ENCODE measurements around the gene TPM1. TPM values are rescaled to one million over a fixed set of nuclear protein-coding genes. Genes with fewer than 3 reads are reported as not detected.

TPM1 gene
- total RNA-seq, 2 donors from 2014 or later, result 8,049 to 9,104 TPM

DNA sequence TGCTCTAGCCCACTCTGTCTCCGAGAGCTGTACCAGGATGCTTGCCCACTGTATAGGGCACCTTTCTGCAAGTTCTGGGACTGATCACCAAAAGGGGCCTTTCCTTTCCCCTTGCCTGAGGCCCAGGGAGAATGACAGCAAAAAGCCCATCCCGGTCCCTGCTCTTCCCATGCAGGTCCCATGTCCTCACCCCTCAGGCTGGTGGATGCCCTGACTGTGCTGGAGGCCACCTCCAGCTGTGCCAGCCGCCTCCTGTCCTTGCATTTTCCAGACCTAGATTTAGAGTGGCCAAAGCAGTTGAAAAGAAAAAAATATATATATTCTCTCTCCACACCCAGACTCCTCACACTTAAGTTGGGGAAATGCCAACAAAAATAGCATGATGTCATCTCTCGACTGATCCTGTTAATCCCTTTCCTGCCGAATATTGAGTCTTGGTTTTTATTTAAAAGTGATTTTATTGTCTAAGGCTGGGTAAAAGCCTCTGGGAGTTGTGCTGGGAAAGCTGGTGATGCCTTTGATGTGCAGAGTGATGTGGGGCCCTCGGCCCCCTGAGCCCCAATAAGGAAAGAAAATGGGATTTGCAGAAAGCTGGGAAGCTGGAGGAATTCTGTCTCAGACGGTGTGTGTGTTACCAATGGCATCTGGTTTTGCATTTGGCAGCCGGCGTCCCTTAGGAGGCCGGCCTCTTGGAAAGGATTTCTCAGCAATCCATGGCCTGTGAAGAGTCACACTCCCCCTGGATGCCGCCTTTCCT is 29.3 kb upstream of the TPM1 start:
- no peak for DNase-seq
- intact Hi-C loops (cut with DNase I), result no loop called here
- ATAC-seq, result peak in 1 of 2 donors; percentile 64

DNA sequence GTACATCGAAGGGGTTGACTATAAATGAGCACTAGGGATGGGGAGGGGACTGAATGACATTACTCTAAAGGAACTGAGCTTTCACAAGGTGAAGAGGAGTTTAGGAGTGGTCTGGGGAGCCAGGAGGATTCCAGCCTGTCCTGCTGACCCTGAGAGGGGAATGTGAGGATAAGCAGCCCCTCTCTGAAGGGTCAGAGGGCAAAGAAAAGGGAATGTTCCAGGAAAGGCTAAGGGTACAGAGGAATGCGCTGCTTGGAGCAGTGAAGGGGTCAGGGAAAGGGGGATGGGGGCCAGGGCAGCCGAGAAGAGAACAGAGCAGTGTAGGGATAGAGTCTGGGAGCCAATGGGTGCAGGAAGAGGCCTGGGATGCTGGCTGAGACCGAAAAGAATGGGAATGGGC is 28.0 kb upstream of the TPM1 start:
- intact Hi-C loops (cut with DNase I), result no loop called here
- DNase-seq (no peak), ATAC-seq (no peak)

DNA sequence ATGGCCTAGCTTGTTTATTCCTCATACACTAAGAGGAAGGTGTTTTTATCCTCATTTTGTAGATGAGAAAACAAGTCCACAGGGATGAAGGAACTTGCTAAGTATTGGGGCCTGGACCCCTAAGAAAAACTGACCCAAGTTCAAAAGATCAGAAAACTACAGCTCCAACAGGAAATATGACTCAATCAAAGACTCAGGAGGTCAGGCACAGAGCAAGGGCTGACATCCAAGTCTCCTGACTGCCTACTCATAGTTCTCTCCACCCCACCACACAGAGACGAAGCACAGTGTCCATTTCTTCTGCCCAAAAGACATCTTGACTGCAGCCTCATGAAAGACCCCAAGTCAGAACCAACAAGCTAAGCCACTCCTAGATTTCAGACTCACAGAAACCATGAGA is 26.9 kb upstream of the TPM1 start:
- ATAC-seq, result peak; percentile 60 to 80
- intact Hi-C loops (cut with DNase I), result no loop called here
- DNase-seq, result peak; percentile 45

DNA sequence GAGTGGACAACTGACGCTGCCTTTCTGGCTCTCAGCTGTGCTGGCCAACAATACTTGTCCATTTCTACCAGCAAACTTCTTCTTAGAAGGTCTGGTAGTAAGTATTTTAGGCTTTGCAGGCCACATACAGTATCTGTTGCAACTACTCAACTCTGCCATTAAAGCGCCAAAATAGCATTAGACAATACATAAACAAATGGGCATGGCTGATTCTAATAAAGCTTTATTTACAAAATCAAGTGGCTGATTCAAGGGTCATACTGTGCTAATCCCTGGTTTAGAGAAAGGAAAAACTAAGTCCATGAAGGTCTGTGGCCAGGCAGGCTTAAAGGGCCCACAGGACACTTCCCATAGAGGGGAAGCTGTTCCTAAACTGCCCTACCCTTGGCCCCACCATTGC is 26.3 kb upstream of the TPM1 start:
- ATAC-seq (no peak), DNase-seq (no peak)
- intact Hi-C loops (cut with DNase I), result no loop called here

DNA sequence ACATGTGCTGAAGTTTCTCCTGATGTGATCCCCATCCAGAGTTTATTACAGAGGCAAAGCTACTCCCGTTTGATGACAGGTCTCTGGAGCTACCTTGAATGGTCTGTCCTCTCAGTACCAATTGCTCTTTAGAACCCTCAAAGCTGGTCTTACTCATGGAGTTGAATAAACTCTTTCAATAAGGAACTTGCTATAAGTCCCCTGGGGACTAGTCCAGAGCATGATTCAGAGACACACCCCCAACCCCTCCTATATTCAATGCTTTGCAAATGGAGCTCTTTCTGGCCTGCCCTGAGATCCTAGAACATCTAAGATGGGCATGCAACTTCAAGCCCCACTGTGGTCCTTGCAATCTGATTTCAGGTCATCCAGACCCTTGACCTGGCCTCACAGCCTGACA is 23.9 kb upstream of the TPM1 start:
- no peak for DNase-seq
- no peak for ATAC-seq
- intact Hi-C loops (cut with DNase I), result no loop called here

DNA sequence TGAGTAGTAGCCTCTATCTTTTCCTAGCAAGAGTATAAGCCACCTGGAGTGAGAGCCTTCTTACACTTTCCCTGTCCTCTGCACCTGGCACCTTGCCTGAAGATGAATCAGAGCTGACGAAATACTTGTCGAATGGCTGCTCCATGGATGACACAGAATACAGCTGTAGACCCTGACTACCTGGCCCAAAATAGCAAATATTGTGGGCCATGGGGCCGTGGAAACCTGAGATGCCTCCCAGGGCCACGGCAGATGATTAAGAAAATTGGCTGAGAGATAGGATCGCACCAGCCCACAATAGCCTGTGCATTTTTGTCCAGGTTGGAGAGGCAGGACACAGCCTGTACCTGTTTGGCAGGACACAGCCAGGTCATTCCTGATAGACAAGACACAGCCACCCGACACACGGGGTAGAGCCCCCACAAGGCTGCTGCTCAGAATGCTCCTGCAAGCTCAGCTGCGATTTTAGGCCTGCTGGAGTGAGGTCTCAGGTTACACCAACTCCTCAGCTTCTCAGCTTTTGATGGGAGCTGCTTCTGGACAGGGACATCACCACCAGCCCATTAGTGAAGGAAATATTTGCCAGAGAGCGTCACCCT is 22.9 kb upstream of the TPM1 start:
- DNase-seq, result no peak
- peak in 1 of 2 donors; percentile 67 for ATAC-seq
- intact Hi-C loops (cut with DNase I), result no loop called here

DNA sequence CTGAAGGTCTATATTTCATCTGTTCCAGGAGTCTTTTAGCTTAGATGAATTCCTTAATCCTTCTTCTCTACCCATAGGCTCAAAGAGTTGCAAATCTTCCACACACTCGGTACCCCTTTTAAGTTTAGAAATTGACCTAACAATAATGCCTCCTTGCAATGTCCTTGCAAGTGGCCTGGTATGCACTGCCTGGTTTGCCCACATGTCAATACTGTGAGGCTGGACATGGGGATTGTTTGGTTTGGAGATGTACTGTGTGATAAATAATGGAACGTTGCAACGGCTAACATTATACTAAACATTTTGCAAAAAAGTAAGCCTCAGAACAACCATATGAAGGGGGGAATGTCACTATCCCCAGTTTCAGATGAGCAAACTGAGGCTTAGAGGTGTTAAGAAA is 22.4 kb upstream of the TPM1 start:
- no peak for ATAC-seq
- intact Hi-C loops (cut with DNase I), result no loop called here
- DNase-seq, result no peak

DNA sequence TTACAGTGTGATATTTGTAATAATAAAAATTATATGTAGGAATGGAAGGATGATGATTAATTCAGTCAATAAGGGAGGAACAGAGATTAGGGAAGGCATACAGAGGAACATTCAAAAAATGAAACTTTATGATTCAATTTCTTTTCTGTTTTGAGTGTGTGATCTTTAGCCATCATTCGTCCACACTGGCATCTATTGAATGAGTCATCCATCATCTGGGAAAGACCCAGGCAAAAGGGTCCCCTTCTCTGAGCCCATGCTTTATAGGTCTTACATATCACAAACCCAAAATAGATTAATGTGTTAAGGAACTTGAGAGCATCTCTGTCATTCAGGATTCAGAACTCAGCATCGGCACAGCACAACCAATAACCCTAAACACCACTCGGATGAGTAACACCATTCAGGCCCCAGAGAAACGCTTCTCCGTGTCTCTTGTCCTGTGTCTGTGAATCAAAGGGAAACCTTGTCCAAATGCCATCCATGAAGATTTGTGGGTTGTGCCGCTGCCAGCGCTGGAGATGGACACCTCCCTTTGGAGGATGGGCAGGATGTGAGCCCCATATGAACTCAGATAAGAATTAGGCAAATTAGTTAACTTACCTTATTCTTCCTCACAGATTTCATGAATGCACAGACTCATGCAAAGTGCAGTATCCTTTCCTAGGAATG is 21.7 kb upstream of the TPM1 start:
- no peak for ATAC-seq
- no peak for DNase-seq
- intact Hi-C loops (cut with DNase I), result no loop called here

DNA sequence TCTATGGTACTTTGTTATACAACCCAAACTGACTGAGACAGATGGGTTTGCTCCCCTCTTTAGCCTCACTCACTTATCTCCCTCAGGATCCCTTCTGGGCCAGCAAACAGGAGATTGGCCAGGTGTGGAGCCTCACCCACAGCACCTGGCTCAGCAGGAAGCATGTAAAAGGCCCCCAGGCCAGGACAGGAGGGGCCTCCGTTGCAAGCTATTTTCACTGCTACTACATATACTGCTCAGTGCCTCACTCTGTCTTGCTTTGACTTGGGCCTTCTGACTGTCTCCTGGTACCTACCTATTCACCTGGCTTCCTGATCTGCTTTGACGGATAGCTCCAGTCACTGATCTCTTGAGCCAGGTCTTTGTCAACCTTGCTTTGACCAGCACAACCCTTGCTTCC is 20.4 kb upstream of the TPM1 start:
- intact Hi-C loops (cut with DNase I), result no loop called here
- DNase-seq (no peak), ATAC-seq (no peak)

DNA sequence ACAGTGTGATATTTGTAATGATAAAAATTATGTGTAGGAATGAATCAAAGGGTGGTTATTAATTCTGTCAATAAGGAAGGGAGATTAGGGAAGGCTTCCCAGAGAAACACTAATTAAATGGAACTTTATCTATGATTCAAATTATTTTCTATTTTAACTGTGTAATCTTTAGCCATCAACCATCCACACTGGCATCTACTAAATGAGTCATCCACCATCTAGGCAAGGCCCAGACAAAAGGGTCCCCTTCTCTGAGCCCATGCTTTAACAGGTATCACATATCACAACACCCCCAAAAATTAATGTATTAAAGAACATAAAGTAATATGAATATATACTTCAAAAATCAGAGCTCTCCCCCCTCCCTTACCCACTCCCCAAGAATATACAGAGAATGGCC is 19.9 kb upstream of the TPM1 start:
- intact Hi-C loops (cut with DNase I), result no loop called here
- DNase-seq, result no peak
- ATAC-seq, result no peak

DNA sequence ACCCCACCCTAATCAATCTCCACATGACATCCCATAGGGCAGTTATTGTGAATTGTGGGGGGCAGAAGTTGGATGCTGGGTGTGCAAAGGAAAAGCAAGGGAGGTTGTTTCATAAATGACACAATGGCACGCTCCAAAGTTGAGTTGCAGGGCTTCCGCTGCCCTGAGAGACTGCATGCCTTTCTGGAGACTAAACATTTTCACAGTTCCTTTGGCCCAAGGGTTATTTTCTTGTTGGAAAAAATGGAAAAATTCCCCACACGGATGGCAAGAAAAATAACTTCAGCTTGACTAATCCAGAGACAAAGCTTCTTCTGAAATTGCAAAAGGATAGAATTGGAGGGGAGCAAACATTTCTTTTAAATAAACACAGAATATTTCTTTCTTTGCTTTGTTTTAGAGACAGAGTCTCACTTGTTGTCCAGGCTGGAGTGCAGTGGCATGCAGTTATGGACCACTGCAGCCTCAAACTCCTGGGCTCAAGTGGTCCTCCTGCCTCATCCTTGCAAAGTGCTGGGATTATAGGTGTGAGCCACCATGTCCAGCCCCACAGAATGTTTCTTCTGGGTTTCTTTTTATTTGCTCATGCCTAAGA is 19.1 kb upstream of the TPM1 start:
- no peak for DNase-seq
- ATAC-seq, result peak; percentile 27 to 47
- intact Hi-C loops (cut with DNase I), result no loop called here

DNA sequence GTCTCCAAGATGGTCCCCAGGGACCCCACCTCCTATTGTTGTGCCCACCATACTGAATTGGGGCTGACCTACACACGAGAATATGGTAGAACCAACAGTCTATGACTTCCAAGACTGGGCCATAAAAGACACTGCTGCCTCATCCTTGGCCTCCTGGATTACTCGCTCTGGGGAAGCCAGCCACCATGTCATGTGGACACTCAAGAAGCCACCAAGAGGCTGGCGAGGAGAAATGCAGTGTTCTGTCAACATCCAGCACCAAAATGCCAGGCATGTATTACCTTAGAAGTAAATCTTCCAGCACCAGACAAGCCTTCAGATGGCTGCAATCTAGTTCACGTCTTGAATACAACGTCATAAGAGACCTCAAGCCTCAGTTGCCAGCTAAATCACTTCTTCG is 17.1 kb upstream of the TPM1 start:
- intact Hi-C loops (cut with DNase I), result no loop called here
- ATAC-seq (no peak), DNase-seq (no peak)

DNA sequence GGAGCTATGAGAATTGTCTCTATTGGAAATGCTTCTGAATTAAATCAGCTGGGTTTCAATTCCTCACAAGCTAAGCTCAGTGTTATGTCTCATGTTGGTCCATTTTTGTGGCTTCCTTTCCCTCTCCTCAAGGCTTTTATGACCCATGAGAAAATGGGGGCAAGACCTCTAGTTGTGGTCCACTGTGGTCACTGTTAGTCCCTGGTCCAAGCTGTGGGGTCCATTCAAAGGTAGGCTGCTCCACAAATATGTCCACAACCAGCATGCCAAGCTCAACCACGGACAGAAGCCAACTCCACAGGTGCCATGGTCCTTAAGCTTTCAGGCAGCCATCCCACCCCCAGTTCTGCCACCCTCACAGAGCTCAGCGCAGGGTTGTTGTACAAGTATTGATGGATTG is 14.9 kb upstream of the TPM1 start:
- intact Hi-C loops (cut with DNase I), result no loop called here
- no peak for ATAC-seq
- DNase-seq, result no peak

DNA sequence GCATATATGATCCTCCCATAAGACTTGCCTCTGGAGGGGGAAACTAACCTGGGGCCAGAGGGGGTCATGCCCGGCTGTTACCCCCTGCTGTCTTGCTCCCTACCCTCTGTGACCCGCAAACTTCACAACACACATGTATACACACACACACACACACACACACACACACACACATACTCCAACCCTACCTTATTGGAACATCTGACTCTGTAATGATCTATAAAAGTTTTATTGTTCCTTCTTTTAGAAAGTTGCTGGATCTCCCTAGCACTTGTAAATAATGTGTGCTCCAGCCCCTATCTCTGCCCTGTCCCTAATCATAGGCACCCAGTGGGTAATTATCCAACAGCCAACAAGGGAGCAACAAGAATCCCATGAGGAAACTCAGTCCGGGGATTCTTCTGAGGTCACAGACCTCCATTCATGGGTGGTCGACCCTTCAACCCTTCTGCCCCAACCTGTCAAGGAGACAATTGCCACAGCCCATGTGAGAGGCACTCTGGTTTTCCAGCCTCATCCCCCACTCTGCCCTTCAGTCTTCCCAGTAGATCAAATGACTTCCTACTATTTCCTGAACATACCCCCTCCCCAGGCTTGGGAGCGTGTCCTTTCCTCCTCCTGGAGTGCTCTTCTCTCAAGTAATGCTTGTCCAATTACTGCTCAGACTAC is 14.0 kb upstream of the TPM1 start:
- DNase-seq, result no peak
- ATAC-seq, result no peak
- intact Hi-C loops (cut with DNase I), result no loop called here

DNA sequence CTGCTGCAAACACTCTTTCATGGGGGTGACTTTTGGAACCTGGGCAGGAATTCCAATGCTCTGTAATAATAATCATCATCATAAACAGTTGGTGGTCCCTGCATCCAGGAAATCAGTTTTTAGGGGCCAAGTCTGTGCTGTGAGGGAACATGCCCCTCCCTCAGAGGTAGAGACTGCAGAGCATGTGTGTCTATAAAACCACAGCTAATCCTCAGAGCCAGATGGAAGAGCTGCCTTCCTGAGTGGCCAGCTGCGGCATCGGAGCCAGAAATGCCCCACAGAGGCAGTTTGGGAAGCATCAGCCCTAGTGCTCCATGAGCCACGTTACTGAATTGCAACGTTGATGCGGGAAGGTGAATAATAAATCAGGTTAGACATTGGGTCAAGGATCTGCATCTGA is 12.9 kb upstream of the TPM1 start:
- DNase-seq (no peak), ATAC-seq (peak in 1 of 2 donors; percentile 24)
- intact Hi-C loops (cut with DNase I), result no loop called here

DNA sequence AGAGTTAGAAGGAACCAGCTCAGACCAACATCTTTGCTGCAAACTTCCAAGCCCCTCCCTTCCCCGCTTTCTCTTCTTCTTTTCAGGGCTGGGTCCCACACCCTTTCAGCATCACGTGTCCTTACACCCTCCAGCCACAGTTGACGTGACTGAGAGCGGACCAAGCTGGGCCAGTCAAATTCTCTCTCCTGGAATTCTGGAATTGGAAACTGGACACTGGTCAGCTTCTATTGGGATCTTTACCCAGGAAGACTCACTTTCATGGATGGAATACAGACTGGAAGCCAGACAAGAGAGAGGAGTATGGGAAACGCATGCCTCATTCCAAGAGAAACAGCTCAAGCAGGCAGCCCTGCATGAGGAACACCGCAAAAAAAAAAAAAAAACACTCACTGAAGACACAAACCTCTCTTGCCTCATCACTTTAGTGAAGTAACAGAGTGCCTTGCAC is 12.4 kb upstream of the TPM1 start:
- ATAC-seq (peak; percentile 80 to 83), DNase-seq (no peak)
- intact Hi-C loops (cut with DNase I), result no loop called here

DNA sequence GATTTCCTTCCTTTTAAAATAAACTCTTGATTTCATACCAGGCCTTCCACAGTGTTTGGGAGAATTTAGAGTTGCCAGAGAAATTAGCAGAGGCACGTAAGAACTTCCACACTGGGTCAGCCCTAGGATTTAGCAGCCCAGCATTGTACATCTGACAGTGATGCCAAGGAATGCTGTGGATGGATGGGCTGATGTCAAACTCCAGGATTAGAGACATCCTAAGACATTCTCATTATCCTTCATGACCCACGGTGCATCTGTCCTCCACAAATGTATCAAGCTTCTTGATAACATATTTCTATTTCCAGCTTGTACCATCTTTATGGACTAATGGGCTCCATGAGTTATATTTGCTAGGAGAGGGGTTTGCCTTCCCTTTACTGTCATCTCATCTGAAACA is 8.0 kb upstream of the TPM1 start:
- intact Hi-C loops (cut with DNase I), result no loop called here
- DNase-seq, result no peak
- ATAC-seq, result no peak

DNA sequence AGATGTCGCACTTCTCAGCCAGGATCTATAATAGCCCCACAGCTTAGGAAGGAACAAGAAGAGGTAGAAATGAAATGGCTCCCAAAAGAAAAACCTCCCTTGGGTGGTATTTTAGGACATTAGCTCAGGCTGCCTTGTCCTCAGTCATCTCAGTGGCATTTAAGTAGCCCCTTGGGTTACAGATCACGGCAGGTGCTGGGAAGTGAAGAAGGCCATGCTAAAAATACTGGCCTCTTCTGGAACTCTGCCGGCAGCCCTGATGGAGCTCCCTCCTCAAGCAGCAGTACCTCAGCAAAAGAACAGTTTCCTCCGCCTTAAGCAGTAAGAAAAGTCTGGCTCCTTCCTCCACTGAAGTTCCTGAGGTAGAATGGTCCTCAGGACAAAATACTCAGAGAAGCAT is 7.3 kb upstream of the TPM1 start:
- DNase-seq (no peak), ATAC-seq (no peak)
- intact Hi-C loops (cut with DNase I), result no loop called here

DNA sequence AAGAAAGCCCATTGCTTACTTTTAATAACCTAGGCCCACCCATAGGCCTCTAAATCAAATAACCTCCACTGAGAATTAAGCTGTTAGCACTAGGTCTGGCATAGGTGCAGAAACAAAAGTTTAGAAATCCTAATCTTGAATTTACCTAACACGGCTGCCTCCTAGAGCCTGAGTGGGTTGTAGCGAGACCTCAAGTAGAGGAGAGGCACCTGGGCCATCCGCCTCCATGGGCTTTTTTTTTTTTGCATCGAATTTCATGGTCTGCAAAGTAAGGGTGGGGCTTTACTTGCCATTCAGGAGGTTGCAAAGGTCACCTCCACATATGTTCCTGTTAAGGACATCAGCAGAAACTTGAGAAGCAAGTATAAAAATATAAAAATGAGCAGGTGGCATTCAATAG is 6.6 kb upstream of the TPM1 start:
- intact Hi-C loops (cut with DNase I), result no loop called here
- peak in 1 of 2 donors; percentile 33 for ATAC-seq

More for the DNA sequence above, 6.6 kb upstream of the TPM1 start:
- DNase-seq, result no peak
